GM21717 (cell line): ENCODE data around the gene ETNK2.

ENCODE experiments used
- ATAC-seq: cut with Tn5 transposase; IDR thresholded peaks from one replicate; pipeline ENCODE4 v1.9.1; 2021; ENCODE audit warnings: mild to moderate bottlenecking, moderate library complexity; ENCODE audit not compliant: unreplicated experiment

The ETNK2 gene

GRCh38 chr1:204083491-204083890 is 68.4 kb downstream of the ETNK2 start:
- no peak for ATAC-seq

GRCh38 chr1:204081791-204082513 is 69.9 kb downstream of the ETNK2 start:
- no peak for ATAC-seq

GRCh38 chr1:204081164-204081790 is 70.6 kb downstream of the ETNK2 start:
- no peak for ATAC-seq
